DND-41 (cell line): ENCODE measurements around the gene PTGS1.

Experiments
- EZH2 ChIP-seq: IDR thresholded peaks from 3 replicates; pipeline ENCODE4 v1.6.1; 2012; ENCODE audit warnings: borderline replicate concordance, low read depth, mild to moderate bottlenecking, moderate library complexity, low read length, inconsistent platforms; ENCODE audit not compliant: severe bottlenecking
- TF ChIP-seq, protein P1 (sequence below): IDR thresholded peaks from 2 replicates; pipeline ENCODE4 v1.5.1; 2012; ENCODE audit warnings: borderline replicate concordance, low read length, moderate library complexity, mild to moderate bottlenecking; ENCODE audit not compliant: poor library complexity, severe bottlenecking; ENCODE audit errors: extremely low read depth

DNA sequence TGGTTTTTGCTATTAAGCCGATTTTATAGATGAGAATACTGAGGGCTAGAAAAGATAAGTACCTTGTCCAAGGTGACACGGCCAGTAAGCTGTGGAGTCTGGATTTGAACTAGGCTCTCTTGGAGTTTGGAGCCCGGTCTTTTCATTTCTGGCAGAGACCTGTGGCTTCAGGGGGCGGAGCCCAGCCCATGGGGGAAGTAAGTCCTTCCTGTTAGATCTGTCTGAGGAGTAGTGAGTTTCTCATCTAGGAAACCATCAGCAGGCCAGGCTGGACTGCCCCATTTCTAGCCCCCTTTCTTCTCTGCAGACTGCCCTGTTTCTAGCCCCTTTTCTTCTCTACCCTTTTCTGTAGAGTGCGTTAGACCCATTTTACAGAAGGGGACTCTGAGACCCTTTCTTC lies 521 bp upstream of the PTGS1 start:
- TF ChIP-seq, protein P1, sequence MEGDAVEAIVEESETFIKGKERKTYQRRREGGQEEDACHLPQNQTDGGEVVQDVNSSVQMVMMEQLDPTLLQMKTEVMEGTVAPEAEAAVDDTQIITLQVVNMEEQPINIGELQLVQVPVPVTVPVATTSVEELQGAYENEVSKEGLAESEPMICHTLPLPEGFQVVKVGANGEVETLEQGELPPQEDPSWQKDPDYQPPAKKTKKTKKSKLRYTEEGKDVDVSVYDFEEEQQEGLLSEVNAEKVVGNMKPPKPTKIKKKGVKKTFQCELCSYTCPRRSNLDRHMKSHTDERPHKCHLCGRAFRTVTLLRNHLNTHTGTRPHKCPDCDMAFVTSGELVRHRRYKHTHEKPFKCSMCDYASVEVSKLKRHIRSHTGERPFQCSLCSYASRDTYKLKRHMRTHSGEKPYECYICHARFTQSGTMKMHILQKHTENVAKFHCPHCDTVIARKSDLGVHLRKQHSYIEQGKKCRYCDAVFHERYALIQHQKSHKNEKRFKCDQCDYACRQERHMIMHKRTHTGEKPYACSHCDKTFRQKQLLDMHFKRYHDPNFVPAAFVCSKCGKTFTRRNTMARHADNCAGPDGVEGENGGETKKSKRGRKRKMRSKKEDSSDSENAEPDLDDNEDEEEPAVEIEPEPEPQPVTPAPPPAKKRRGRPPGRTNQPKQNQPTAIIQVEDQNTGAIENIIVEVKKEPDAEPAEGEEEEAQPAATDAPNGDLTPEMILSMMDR: no peak
- no peak for TF ChIP-seq EZH2
